Neural progenitor cell (in vitro differentiated cells): ENCODE measurements around the gene PGAP3. TPM values are rescaled to one million over a fixed set of nuclear protein-coding genes. Genes with fewer than 3 reads are reported as not detected.

Experiments
- DNase-seq: peaks from one replicate; pipeline ENCODE4 v3.0.0-alpha.2; 2016; ENCODE audit warnings: low spot score
- H2AFZ ChIP-seq: fragments of 200-600 bp; sonication (generic); replicated peaks from 2 replicates; pipeline ENCODE4 v1.6.1; 2016; ENCODE audit warnings: antibody characterized with exemption
- H3F3A ChIP-seq: fragments of 200-600 bp; sonication (generic); 2 replicates; pipeline ENCODE4 v1.6.1; 2016; ENCODE audit warnings: antibody characterized with exemption, low read depth
- H3K27ac ChIP-seq: fragments of 200-600 bp; sonication (generic); 2 replicates; pipeline ENCODE4 v1.5.1; 2016; ENCODE audit warnings: mild to moderate bottlenecking
- H3K27me3 ChIP-seq: fragments of 200-600 bp; sonication (generic); 2 replicates; pipeline ENCODE4 v1.6.1; 2016; ENCODE audit warnings: mild to moderate bottlenecking, moderate library complexity
- H3K36me3 ChIP-seq: fragments of 200-600 bp; sonication (generic); 2 replicates; pipeline ENCODE4 v1.5.1; 2016
- H3K4me1 ChIP-seq: fragments of 200-600 bp; sonication (generic); 2 replicates; pipeline ENCODE4 v1.6.1; 2016; ENCODE audit warnings: mixed run types
- H3K4me2 ChIP-seq: fragments of 200-600 bp; sonication (generic); 2 replicates; pipeline ENCODE4 v1.6.1; 2016
- H3K4me3 ChIP-seq: fragments of 200-600 bp; sonication (generic); 2 replicates; pipeline ENCODE4 v1.5.1; 2016
- H3K79me2 ChIP-seq: fragments of 200-600 bp; sonication (generic); 2 replicates; pipeline ENCODE4 v1.6.1; 2016; ENCODE audit warnings: low read depth
- H3K9ac ChIP-seq: fragments of 200-600 bp; sonication (generic); 2 replicates; pipeline ENCODE4 v1.6.1; 2016
- H3K9me3 ChIP-seq: fragments of 200-600 bp; sonication (generic); 2 replicates; pipeline ENCODE4 v1.5.1; 2016; ENCODE audit warnings: low read depth
- H4K20me1 ChIP-seq: fragments of 200-600 bp; sonication (generic); 2 replicates; pipeline ENCODE4 v1.6.1; 2016; ENCODE audit warnings: low read depth
- H3K27ac Mint-ChIP-seq: 3 replicates; pipeline ENCODE4 v1.8.0; 2021; ENCODE audit warnings: mixed read lengths
- H3K27me3 Mint-ChIP-seq: 2 replicates; pipeline ENCODE4 v1.8.0; 2022; ENCODE audit warnings: low read depth, mild to moderate bottlenecking, inconsistent platforms, moderate library complexity, mixed read lengths; ENCODE audit not compliant: insufficient read depth
- H3K36me3 Mint-ChIP-seq: 3 replicates; pipeline ENCODE4 v1.8.0; 2021; ENCODE audit warnings: mixed read lengths
- H3K4me1 Mint-ChIP-seq: 3 replicates; pipeline ENCODE4 v1.8.0; 2021; ENCODE audit warnings: mixed read lengths
- H3K4me3 Mint-ChIP-seq: 3 replicates; pipeline ENCODE4 v1.8.0; 2021; ENCODE audit warnings: mild to moderate bottlenecking, moderate library complexity, mixed read lengths
- H3K9me3 Mint-ChIP-seq: 3 replicates; pipeline ENCODE4 v1.8.0; 2020; ENCODE audit warnings: mixed read lengths
- CTCF ChIP-seq: fragments of 200-600 bp; sonication (generic); IDR thresholded peaks from 2 replicates; pipeline ENCODE4 v1.5.1; 2017; ENCODE audit warnings: antibody characterized with exemption, mild to moderate bottlenecking
- EZH2 ChIP-seq: fragments of 200-600 bp; sonication (generic); IDR thresholded peaks from 2 replicates; pipeline ENCODE4 v1.6.1; 2017; ENCODE audit warnings: antibody characterized with exemption, mild to moderate bottlenecking, moderate library complexity
- EZH2phosphoT487 ChIP-seq: fragments of 200-600 bp; sonication (generic); IDR thresholded peaks from 2 replicates; pipeline ENCODE4 v1.6.1; 2017; ENCODE audit warnings: antibody characterized with exemption
- total RNA-seq: library from RNA; depleted of rRNA; stranded (reverse); fragments of >200 nt; gene quantifications from 2 replicates; pipeline ENCODE4 v1.2.3, GENCODE V29; 2015; ENCODE audit warnings: low replicate concordance

The PGAP3 gene
- total RNA-seq, 1 donor from 2014 or later: 6.6 TPM

GRCh38 chr17:39641097-39641496 lies 46.8 kb downstream of the PGAP3 start:
- TF ChIP-seq CTCF (no peak), EZH2phosphoT487 (no peak), EZH2 (no peak)
- H2AFZ ChIP-seq: no peak overlapping the region
- H3K27ac Mint-ChIP-seq: no peak overlapping the region
- H3K27me3 Mint-ChIP-seq: peaks cover 7% of the 10 kb centered on the region
- H3K79me2 ChIP-seq: peaks cover 68% of the 10 kb centered on the region
- H3K4me3 Mint-ChIP-seq: no peak overlapping the region
- H3K4me1 Mint-ChIP-seq: peaks cover 58% of the 10 kb centered on the region
- H3K36me3 Mint-ChIP-seq: peaks cover 2% of the 10 kb centered on the region
- no peak overlapping the region for H3K4me3 ChIP-seq
- peaks cover 22% of the 10 kb centered on the region for H3F3A ChIP-seq
- peaks cover 77% of the 10 kb centered on the region for H4K20me1 ChIP-seq
- peaks cover 46% of the 10 kb centered on the region for H3K4me1 ChIP-seq
- H3K36me3 ChIP-seq: no peaks in the 10 kb centered on the region
- no peaks in the 10 kb centered on the region for H3K9me3 ChIP-seq
- no peak for DNase-seq
- H3K9ac ChIP-seq: no peak overlapping the region
- H3K9me3 Mint-ChIP-seq: no peaks in the 10 kb centered on the region
- no peaks in the 10 kb centered on the region for H3K27me3 ChIP-seq
- no peak overlapping the region for H3K27ac ChIP-seq
- no peak overlapping the region for H3K4me2 ChIP-seq

GRCh38 chr17:39640591-39641031 lies 47.2 kb downstream of the PGAP3 start:
- H3K4me1 Mint-ChIP-seq: peaks cover 60% of the 10 kb centered on the region
- H3K4me3 Mint-ChIP-seq: peak overlapping the region; percentile 27

GRCh38 chr17:39639566-39640458 lies 48.0 kb downstream of the PGAP3 start:
- Histone ChIP-seq H3K9ac (no peak overlapping the region), H3K4me2 (peak overlapping the region; percentile 2), H3F3A (peaks cover 25% of the 10 kb centered on the region), H3K27ac (no peak overlapping the region), H2AFZ (no peak overlapping the region), H3K4me1 (peaks cover 43% of the 10 kb centered on the region), H3K9me3 (no peaks in the 10 kb centered on the region), H3K36me3 (no peaks in the 10 kb centered on the region), H4K20me1 (peaks cover 69% of the 10 kb centered on the region), H3K27me3 (no peaks in the 10 kb centered on the region), H3K4me3 (no peak overlapping the region), H3K79me2 (peaks cover 60% of the 10 kb centered on the region)
- H3K36me3 Mint-ChIP-seq: peaks cover 2% of the 10 kb centered on the region
- DNase-seq: no peak
- no peaks in the 10 kb centered on the region for H3K9me3 Mint-ChIP-seq
- H3K27ac Mint-ChIP-seq: peak overlapping the region; percentile 70
- peak overlapping the region; percentile 71 for H3K4me3 Mint-ChIP-seq
- peaks cover 7% of the 10 kb centered on the region for H3K27me3 Mint-ChIP-seq
- peaks cover 55% of the 10 kb centered on the region for H3K4me1 Mint-ChIP-seq
- TF ChIP-seq EZH2phosphoT487: no peak
- TF ChIP-seq EZH2: no peak
- no peak for TF ChIP-seq CTCF

More at GRCh38 chr17:39640591-39641031, 47.2 kb downstream of the PGAP3 start:
- peaks cover 24% of the 10 kb centered on the region for H3F3A ChIP-seq
- no peak overlapping the region for H3K4me3 ChIP-seq
- no peak overlapping the region for H3K4me2 ChIP-seq
- DNase-seq: no peak
- H3K27me3 ChIP-seq: no peaks in the 10 kb centered on the region
- Mint-ChIP-seq H3K36me3 (peaks cover 2% of the 10 kb centered on the region), H3K27ac (no peak overlapping the region), H3K9me3 (no peaks in the 10 kb centered on the region), H3K27me3 (peaks cover 7% of the 10 kb centered on the region)
- H3K9ac ChIP-seq: no peak overlapping the region
- peaks cover 49% of the 10 kb centered on the region for H3K4me1 ChIP-seq
- H3K27ac ChIP-seq: no peak overlapping the region
- TF ChIP-seq EZH2phosphoT487: no peak
- TF ChIP-seq EZH2: no peak
- TF ChIP-seq CTCF: no peak
- no peaks in the 10 kb centered on the region for H3K36me3 ChIP-seq
- H2AFZ ChIP-seq: no peak overlapping the region
- peaks cover 77% of the 10 kb centered on the region for H4K20me1 ChIP-seq
- no peaks in the 10 kb centered on the region for H3K9me3 ChIP-seq
- H3K79me2 ChIP-seq: peaks cover 67% of the 10 kb centered on the region
